Naive thymus-derived CD8-positive, alpha-beta T cell (primary cell): ENCODE results near the gene ZNF12. TPM values are rescaled to one million over a fixed set of nuclear protein-coding genes. Genes with fewer than 3 reads are reported as not detected.
"Not testable (repeated sequence)": the region's sequence is repeated elsewhere in the genome, so short reads cannot be mapped to it uniquely, and the experiment has no call there.

Source experiments
- ATAC-seq, 2 donors: fragments of 150-1000 bp; cut with Tn5 transposase in 1 of 2; sonication (Bioruptor Pico), chemical (Tn5 transposase) in 1 of 2; 1 replicate in 1 of 2; 2 replicates in 1 of 2; pipeline ENCODE4 v1.10.0; 2021; ENCODE audit warnings: mild to moderate bottlenecking in 2 of 2, moderate library complexity in 2 of 2
- POLR2A ChIA-PET: fragments of 350-600 bp; sonication (Branson Sonifier 250); formaldehyde crosslinking; loops from one replicate; lab custom pipeline; 2021; ENCODE audit warnings: antibody characterized with exemption; lab: Charles Lee
- DNase-seq, 10 donors: peaks; one replicate each; pipeline versions ENCODE4 v3.0.0 to v3.0.0-alpha.2; 2020 to 2022
- H3K27ac Mint-ChIP-seq, 10 donors: one replicate each; pipeline ENCODE4 v1.8.0; 2020 to 2022; ENCODE audit warnings: mild to moderate bottlenecking in 10 of 10, mixed read lengths in 10 of 10, moderate library complexity in 4 of 10, inconsistent platforms in 1 of 10
- H3K27me3 Mint-ChIP-seq, 5 donors: one replicate each; pipeline ENCODE4 v1.8.0; 2021 to 2022; ENCODE audit warnings: mixed read lengths in 5 of 5
- H3K36me3 Mint-ChIP-seq, 3 donors: one replicate each; pipeline ENCODE4 v1.8.0; 2020 to 2022; ENCODE audit warnings: mixed read lengths in 3 of 3, mild to moderate bottlenecking in 2 of 3, inconsistent platforms in 1 of 3
- H3K4me1 Mint-ChIP-seq, 4 donors: one replicate each; pipeline ENCODE4 v1.8.0; 2021 to 2022; ENCODE audit warnings: mixed read lengths in 4 of 4
- H3K4me3 Mint-ChIP-seq, 10 donors: one replicate each; pipeline ENCODE4 v1.8.0; 2020 to 2022; ENCODE audit warnings: mild to moderate bottlenecking in 10 of 10, mixed read lengths in 10 of 10, moderate library complexity in 6 of 10, inconsistent platforms in 1 of 10
- H3K9me3 Mint-ChIP-seq, 9 donors: one replicate each; pipeline ENCODE4 v1.8.0; 2020 to 2022; ENCODE audit warnings: mixed read lengths in 9 of 9, mild to moderate bottlenecking in 3 of 9, inconsistent platforms in 1 of 9, moderate library complexity in 1 of 9
- polyA plus RNA-seq, 3 donors: library from polyadenylated mRNA; unstranded; fragments of 300-500 nt; fragmentation: Illumina TruSeq; gene quantifications; one replicate each; pipeline ENCODE4 v1.2.3, GENCODE V29; 2021
- total RNA-seq, 8 experiments: library from RNA in 2 of 8; stranded (reverse) in 2 of 8; gene quantifications; one replicate each; pipeline ENCODE4 v1.2.3 and lab custom pipeline; 2021 to 2026

Gene ZNF12
- total and polyA plus RNA-seq, 5 experiments from 2014 or later: 19.9 to 49.7 (median 23.0) TPM

DNA sequence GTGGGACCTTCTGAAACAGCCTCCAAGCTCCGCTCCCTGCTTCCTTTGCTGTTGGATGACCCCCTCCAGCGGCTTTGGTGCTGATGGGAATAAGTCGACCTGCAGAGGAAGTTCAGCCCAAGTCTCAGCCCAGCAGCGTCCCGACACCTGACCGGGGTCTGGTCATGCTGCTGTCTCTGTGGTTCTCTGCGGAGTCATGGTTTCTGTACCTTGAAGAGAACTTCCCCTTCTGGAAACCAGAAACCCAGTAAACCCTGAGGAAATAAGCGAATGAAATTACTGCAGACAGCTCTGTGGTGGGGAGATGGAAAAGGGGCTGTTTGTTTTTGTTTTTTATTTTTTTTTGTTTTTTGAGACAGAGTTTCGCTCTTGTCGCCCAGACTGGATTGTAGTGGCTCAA is 18.3 kb upstream of the ZNF12 start:
- Mint-ChIP-seq H3K4me3 (peak overlapping the region in 2 of 10 donors; percentile 11 to 18), H3K27ac (peak overlapping the region in 1 of 10 donors; percentile 39), H3K27me3 (peaks cover 0 to 18% (median 8%) of the 10 kb centered on the region in 5 donors), H3K36me3 (peaks cover 0 to 2% (median 0%) of the 10 kb centered on the region in 3 donors), H3K9me3 (peaks cover 0 to 2% (median 0%) of the 10 kb centered on the region in 9 donors), H3K4me1 (peaks cover 2 to 13% (median 5%) of the 10 kb centered on the region in 4 donors)
- POLR2A ChIA-PET: no interaction called here
- no peak for DNase-seq
- ATAC-seq: no peak

DNA sequence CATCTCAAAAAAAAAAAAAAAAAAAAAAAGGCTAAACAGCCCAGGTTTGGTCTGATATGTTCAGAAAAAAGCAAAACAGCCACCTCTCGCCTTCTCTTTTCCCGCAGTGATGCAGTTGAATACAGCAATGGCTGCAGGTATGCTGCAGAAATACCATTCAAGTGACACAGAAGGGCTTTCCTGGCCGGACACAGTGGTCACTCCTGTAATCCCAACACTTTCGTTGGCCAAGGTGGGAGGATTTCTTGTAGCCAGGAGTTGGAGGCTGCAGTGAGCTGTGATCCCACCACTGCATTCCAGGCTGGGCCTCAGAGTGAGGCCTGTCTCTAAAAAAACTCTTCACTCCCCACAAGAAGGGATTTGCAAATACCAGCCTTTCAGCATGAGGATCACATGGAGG is 17.6 kb upstream of the ZNF12 start:
- not testable (repeated sequence) for H3K4me3 Mint-ChIP-seq, H3K27ac Mint-ChIP-seq, ATAC-seq, H3K4me1 Mint-ChIP-seq, H3K36me3 Mint-ChIP-seq, H3K9me3 Mint-ChIP-seq, DNase-seq
- peaks cover 0 to 18% (median 8%) of the 10 kb centered on the region in 5 donors for H3K27me3 Mint-ChIP-seq
- POLR2A ChIA-PET: interaction anchor here (0.6 kb wide), 1 partner anchor 108 kb away, joined by 3 read pairs; no protein-coding TSS in a partner anchor

DNA sequence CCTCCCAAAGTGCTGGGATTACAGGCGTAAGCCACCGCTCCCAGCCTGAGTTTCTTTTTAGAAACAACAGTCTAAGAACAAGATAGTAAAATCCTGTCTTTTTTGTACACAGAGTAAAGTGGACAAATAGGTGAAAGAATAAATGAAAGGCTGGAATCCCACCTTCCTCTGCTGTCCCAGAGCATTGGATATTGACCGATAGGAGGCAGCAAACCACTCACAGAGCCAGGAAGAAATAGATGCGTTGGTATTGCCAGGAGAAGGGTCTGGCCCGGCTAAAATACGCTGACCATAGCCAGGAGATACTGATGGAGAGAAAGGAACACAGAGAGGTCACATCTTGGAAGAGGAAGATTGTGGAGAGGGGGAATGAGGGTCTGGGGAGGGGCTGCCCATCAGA is 11.4 kb upstream of the ZNF12 start:
- no peak for DNase-seq
- POLR2A ChIA-PET: no interaction called here
- peaks cover 9 to 50% (median 26%) of the 10 kb centered on the region in 5 donors for H3K27me3 Mint-ChIP-seq

DNA sequence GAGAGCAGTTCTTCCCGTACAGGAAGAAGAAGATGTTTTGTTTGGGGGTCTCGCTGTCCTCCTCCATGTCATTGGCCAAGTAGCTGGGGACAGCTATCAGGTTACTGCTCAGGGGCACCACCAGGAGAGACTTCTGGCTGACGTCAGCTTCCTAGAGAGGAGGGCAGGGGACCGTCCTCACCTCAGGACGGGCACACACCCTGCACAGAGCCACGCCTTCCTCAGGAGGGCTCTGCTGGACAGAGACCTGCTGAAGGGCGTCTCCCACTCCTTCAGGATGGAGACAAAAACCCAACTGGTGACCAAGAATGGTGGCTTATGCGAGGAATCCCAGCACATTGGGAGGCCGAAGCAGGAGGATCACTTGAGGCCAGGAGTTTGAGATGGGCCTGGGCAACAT is 9.2 kb upstream of the ZNF12 start:
- not testable (repeated sequence) for H3K27ac Mint-ChIP-seq, H3K4me1 Mint-ChIP-seq, H3K4me3 Mint-ChIP-seq, H3K9me3 Mint-ChIP-seq, ATAC-seq, DNase-seq, H3K36me3 Mint-ChIP-seq
- peaks cover 9 to 32% (median 20%) of the 10 kb centered on the region in 5 donors for H3K27me3 Mint-ChIP-seq
- POLR2A ChIA-PET: interaction anchor here (0.7 kb wide), 1 partner anchor 1428 kb away, joined by 3 read pairs; no protein-coding TSS in a partner anchor

More for the DNA sequence above, 11.4 kb upstream of the ZNF12 start:
- no peak for ATAC-seq
- Mint-ChIP-seq H3K9me3 (no peaks in the 10 kb centered on the region), H3K4me3 (no peak overlapping the region), H3K4me1 (peaks cover 0 to 6% (median 3%) of the 10 kb centered on the region in 4 donors), H3K36me3 (no peaks in the 10 kb centered on the region), H3K27ac (peak overlapping the region in 1 of 10 donors; percentile 19)

DNA sequence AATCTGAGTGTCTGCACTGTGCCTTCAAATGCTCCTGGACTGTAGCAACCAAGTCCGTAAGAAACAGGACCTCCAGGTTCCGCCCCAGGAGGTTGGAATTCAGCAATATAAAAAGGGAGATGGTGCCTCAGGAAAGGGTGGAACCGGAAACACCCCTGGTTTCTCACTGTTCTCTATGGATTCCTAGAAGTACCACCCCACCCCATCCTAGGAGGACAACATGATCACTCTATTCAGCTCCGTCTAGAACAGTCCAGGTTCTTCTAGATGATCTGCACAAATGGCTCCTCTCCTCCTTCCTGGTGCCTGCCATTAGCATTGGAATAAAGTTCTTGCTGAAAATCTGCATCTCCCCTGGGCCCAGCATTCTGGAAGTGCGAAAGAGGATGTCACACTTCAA is 7.6 kb upstream of the ZNF12 start:
- Mint-ChIP-seq H3K27me3 (peaks cover 9 to 37% (median 20%) of the 10 kb centered on the region in 5 donors), H3K4me3 (no peak overlapping the region), H3K36me3 (peaks cover 0 to 2% (median 0%) of the 10 kb centered on the region in 3 donors), H3K9me3 (no peaks in the 10 kb centered on the region), H3K4me1 (peaks cover 0 to 6% (median 3%) of the 10 kb centered on the region in 4 donors), H3K27ac (no peak overlapping the region)
- DNase-seq (no peak), ATAC-seq (no peak)
- POLR2A ChIA-PET: no interaction called here

DNA sequence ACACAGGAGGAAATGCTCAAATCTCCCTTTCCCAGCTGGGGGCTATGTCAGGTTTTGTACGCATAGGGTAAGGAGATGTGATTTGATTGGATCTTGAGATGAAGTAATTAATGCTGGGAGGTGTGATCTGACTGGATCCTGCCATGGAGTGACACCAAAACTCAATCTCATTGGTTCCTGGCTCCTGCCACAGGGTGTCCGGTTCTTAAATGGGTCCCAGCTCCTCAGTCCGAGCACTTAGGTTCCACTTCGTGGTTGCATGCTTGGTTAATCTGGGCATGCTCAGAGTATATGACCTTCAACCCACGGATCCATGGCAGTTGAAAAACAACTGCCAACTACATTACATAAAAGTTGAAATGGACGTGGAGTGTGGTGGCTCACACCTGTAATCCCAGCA is 3.1 kb upstream of the ZNF12 start:
- POLR2A ChIA-PET: no interaction called here
- DNase-seq (no peak), ATAC-seq (no peak)
- peaks cover 13 to 26% (median 20%) of the 10 kb centered on the region in 4 donors for H3K4me1 Mint-ChIP-seq
- peaks cover 0 to 3% (median 0%) of the 10 kb centered on the region in 9 donors for H3K9me3 Mint-ChIP-seq
- no peak overlapping the region for H3K4me3 Mint-ChIP-seq
- H3K27me3 Mint-ChIP-seq: peaks cover under 1 to 13% (median 4%) of the 10 kb centered on the region in 5 donors
- no peak overlapping the region for H3K27ac Mint-ChIP-seq
- peaks cover 4 to 8% (median 5%) of the 10 kb centered on the region in 3 donors for H3K36me3 Mint-ChIP-seq

DNA sequence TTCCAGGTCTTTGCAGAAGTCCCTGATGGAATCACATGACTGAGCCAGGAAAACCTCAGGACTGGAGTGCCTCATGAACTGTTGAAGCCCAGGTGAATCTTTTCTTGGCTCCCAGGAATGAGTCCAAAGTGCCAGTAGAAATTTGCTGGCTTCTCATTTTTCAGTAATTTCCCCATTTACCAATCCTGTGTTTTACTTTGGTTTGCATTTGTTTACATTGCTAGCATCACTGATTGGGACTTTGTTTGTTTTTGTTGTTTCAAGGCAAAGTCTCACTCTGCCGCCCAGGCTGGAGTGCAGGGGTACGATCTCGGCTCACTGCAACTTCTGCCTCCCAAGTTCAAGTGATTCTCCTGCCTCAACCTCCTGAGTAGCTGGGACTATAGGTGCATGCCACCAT is 1.6 kb upstream of the ZNF12 start:
- peaks cover 0 to 10% (median 0%) of the 10 kb centered on the region in 5 donors for H3K27me3 Mint-ChIP-seq
- peaks cover 11 to 18% (median 16%) of the 10 kb centered on the region in 3 donors for H3K36me3 Mint-ChIP-seq
- DNase-seq (no peak), ATAC-seq (no peak)
- POLR2A ChIA-PET: interaction anchor here (0.5 kb wide), 1 partner anchor 33 kb away, joined by 4 read pairs; no protein-coding TSS in a partner anchor
- H3K4me1 Mint-ChIP-seq: peaks cover 18 to 34% (median 30%) of the 10 kb centered on the region in 4 donors
- H3K27ac Mint-ChIP-seq: peak overlapping the region in 1 of 10 donors; percentile 5
- peak overlapping the region in 8 of 10 donors; percentile 36 to 92 (median 84) for H3K4me3 Mint-ChIP-seq
- H3K9me3 Mint-ChIP-seq: peaks cover 0 to 11% (median 5%) of the 10 kb centered on the region in 9 donors

DNA sequence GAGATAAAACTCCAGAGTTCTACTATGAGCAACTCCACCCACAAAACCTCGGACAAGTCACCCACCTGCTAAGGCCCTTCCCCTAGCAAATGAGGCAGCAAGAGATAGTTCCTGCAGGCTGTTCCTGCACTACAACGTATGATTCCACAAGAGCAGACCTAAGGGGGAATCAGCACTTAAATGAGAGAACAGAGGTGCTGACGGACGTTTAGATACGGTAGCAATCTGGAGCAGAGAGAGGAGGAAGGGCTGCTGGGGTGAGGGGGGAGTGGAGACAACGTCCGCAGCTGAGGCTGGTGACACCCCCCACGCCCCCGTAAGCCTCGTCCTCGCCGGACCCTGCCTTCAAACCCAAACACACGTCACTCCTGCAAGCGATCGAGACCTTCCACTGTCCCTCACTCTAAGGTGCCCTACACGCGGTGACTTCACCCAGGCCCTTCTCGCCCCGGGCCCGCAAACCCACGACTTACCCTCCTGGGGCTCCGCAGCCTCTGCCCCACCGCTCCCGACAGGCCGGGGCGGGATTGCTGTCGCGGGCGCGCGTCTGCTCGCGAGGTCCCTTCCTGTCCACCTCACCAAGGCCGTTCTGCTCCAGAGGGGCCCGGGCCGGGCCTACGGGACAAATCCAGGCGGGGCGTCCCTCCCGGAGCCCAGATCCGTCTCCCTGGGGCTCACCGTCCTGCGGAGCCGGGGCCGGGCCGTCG is 635 bp downstream of the ZNF12 start:
- peaks cover 0 to 7% (median 0%) of the 10 kb centered on the region in 5 donors for H3K27me3 Mint-ChIP-seq
- peaks cover 0 to 28% (median 11%) of the 10 kb centered on the region in 9 donors for H3K9me3 Mint-ChIP-seq
- H3K4me1 Mint-ChIP-seq: peaks cover 32 to 56% (median 47%) of the 10 kb centered on the region in 4 donors
- H3K4me3 Mint-ChIP-seq: peak overlapping the region; percentile 89 to 98 (median 94)
- POLR2A ChIA-PET: no interaction called here
- peak; percentile 39 to 41 for ATAC-seq
- DNase-seq: peak in 7 of 10 donors; percentile 7 to 69 (median 22)
- peaks cover 23 to 35% (median 27%) of the 10 kb centered on the region in 3 donors for H3K36me3 Mint-ChIP-seq
- peak overlapping the region; percentile 80 to 97 (median 92) for H3K27ac Mint-ChIP-seq

DNA sequence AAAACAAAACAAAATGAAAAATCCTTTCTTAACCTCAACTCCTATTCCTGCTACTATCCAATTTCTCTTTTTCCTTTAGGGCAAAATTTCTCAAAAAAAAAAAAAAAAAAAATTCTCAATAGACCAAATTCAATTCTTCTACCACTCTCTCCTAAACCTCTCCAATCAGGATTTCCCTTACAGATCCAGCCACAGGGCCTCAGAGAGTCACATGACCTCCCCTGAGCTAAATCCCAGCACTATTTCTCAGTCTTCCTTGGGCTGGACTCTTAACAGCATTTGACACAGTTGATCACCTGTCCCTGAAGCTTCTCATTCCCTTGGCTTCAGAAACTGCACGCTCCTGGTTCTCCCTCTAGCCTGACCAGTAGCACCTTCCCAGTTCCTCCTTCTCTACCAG is 4.9 kb downstream of the ZNF12 start:
- no peak for DNase-seq
- Mint-ChIP-seq H3K4me1 (peaks cover 35 to 50% (median 47%) of the 10 kb centered on the region in 4 donors), H3K36me3 (peaks cover 23 to 43% (median 39%) of the 10 kb centered on the region in 3 donors), H3K9me3 (peaks cover 0 to 45% (median 24%) of the 10 kb centered on the region in 9 donors), H3K4me3 (peak overlapping the region in 8 of 10 donors; percentile 5 to 69 (median 37)), H3K27ac (peak overlapping the region in 3 of 10 donors; percentile 31 to 82 (median 32)), H3K27me3 (no peaks in the 10 kb centered on the region)
- no peak for ATAC-seq
- POLR2A ChIA-PET: no interaction called here

DNA sequence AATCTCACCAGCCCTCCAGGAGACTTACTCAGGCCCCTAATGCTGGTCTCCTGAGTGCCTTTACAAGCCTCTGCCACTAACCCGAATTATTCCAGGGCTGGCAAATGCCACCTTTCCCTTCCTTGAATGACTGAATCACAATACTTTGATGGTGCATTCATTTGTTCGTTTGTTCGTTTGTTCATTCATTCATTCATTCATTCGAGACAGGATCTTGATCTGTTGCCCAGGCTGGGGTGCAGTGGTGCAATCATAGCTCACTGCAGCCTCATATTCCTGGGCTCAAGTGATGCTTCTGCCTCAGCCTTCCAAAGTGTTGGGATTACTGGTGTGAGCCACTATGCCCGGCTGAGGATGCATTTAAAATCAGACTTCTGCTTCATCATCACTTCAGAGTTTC is 6.0 kb downstream of the ZNF12 start:
- Mint-ChIP-seq H3K4me3 (peak overlapping the region in 2 of 10 donors; percentile 1 to 29), H3K4me1 (peaks cover 32 to 46% (median 43%) of the 10 kb centered on the region in 4 donors), H3K27ac (peak overlapping the region in 1 of 10 donors; percentile 26), H3K36me3 (peaks cover 23 to 43% (median 39%) of the 10 kb centered on the region in 3 donors), H3K27me3 (no peaks in the 10 kb centered on the region), H3K9me3 (peaks cover 0 to 45% (median 24%) of the 10 kb centered on the region in 9 donors)
- ATAC-seq (no peak), DNase-seq (no peak)
- POLR2A ChIA-PET: interaction anchor here (0.6 kb wide), 1 partner anchor 110 kb away, joined by 3 read pairs; no protein-coding TSS in a partner anchor

DNA sequence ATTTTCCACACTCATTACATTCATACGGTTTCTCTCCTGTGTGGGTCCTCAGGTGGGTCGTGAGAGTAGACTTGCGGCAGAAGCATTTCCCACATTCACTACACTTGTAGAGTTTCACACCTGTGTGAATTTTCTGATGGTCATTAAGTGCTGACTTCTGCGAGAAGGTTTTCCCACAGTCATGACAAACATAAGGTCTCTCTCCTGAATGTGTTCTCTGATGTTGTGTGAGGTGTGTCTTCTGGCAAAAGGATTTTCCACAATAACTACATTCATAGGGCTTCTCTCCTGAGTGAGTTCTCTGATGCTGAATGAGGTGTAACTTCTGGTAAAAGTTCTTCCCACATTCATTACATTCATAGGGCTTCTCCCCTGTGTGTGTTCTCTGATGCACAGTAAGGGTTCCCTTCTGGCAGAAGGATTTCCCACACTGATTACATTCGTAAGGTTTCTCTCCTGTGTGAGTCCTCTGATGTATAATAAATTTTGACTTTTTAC is 15.1 kb downstream of the ZNF12 start:
- POLR2A ChIA-PET: no interaction called here
- Mint-ChIP-seq H3K36me3 (peaks cover 36 to 58% (median 37%) of the 10 kb centered on the region in 3 donors), H3K9me3 (peaks cover 0 to 75% (median 14%) of the 10 kb centered on the region in 9 donors), H3K4me3 (no peak overlapping the region), H3K4me1 (no peaks in the 10 kb centered on the region), H3K27me3 (peaks cover 0 to 1% (median 0%) of the 10 kb centered on the region in 5 donors), H3K27ac (no peak overlapping the region)
- no peak for DNase-seq
- ATAC-seq: no peak

DNA sequence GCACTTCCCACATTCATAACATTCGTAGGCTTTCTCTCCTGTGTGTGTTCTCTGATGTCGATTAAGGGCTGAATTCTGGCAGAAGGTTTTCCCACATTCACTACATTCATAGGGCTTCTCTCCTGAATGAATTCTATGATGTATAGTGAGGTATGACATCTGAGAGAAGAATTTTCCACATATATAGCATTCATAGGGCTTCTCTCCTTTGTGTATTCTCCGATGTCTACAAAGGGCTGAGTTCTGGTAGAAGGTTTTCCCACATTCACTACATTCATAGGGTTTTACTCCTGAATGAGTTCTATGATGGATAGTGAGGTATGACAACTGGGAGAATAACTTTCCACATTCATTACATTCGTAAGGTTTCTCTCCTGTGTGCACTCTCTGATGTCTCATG is 15.6 kb downstream of the ZNF12 start:
- POLR2A ChIA-PET: no interaction called here
- ATAC-seq: no peak
- no peak overlapping the region for H3K27ac Mint-ChIP-seq

More for the DNA sequence above, 15.6 kb downstream of the ZNF12 start:
- no peaks in the 10 kb centered on the region for H3K4me1 Mint-ChIP-seq
- peaks cover 0 to 81% (median 19%) of the 10 kb centered on the region in 9 donors for H3K9me3 Mint-ChIP-seq
- peaks cover 0 to 1% (median 0%) of the 10 kb centered on the region in 5 donors for H3K27me3 Mint-ChIP-seq
- no peak for DNase-seq
- peaks cover 41 to 63% (median 42%) of the 10 kb centered on the region in 3 donors for H3K36me3 Mint-ChIP-seq
- no peak overlapping the region for H3K4me3 Mint-ChIP-seq
